GM12891 (cell line): ENCODE results near the gene WDR17.

Experiments
- DNase-seq: peaks from one replicate; pipeline ENCODE4 v3.0.0; 2011; ENCODE audit warnings: low spot score; ENCODE audit not compliant: insufficient read length
- FAIRE-seq: peaks from 2 replicates; lab custom pipeline; 2011; peaks lifted over from hg19 to GRCh38; lab: Jason Lieb, UNC
- PAX5 ChIP-seq: IDR thresholded peaks from 2 replicates; pipeline ENCODE4 v1.6.1; 2011; ENCODE audit warnings: low read length, moderate library complexity, mild to moderate bottlenecking; ENCODE audit not compliant: insufficient read depth, severe bottlenecking
- POLR2A ChIP-seq: IDR thresholded peaks from 2 replicates; pipeline ENCODE4 v1.6.1; 2011; ENCODE audit warnings: low read depth, low read length, control low read depth
- POLR2AphosphoS5 ChIP-seq: IDR thresholded peaks from 2 replicates; pipeline ENCODE4 v1.6.1; 2011; ENCODE audit warnings: low read depth, low read length, control low read depth
- POU2F2 ChIP-seq: IDR thresholded peaks from 2 replicates; pipeline ENCODE4 v1.6.1; 2011; ENCODE audit warnings: low read depth, mild to moderate bottlenecking, control low read depth, low read length, moderate library complexity
- SPI1 ChIP-seq: IDR thresholded peaks from 2 replicates; pipeline ENCODE4 v1.6.1; 2011; ENCODE audit warnings: low read depth, low read length, control low read depth
- TAF1 ChIP-seq: IDR thresholded peaks from 2 replicates; pipeline ENCODE4 v1.6.1; 2011; ENCODE audit warnings: low read depth, low read length, control low read depth

Gene WDR17

DNA sequence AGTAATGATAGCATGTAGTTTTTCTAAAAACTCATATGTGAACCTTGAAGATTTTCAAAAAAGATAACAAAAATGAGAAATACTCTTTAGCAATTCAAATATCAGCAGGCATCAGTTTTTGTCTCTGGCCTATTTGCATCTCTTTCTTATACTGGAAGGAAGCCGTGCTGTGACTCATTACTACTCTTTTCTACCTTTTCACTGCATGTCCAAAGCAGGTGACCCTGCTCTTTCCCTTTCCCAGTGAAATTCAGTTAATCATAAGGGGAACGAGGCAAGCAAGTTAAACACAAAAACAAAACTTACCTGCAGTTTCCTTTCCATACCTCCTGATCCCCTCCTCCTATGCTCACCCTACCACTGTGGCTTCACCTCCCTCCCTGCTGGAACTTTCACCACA lies 120.4 kb downstream of the WDR17 start:
- FAIRE-seq (no peak), DNase-seq (no peak)
- no peak for TF ChIP-seq POLR2AphosphoS5

DNA sequence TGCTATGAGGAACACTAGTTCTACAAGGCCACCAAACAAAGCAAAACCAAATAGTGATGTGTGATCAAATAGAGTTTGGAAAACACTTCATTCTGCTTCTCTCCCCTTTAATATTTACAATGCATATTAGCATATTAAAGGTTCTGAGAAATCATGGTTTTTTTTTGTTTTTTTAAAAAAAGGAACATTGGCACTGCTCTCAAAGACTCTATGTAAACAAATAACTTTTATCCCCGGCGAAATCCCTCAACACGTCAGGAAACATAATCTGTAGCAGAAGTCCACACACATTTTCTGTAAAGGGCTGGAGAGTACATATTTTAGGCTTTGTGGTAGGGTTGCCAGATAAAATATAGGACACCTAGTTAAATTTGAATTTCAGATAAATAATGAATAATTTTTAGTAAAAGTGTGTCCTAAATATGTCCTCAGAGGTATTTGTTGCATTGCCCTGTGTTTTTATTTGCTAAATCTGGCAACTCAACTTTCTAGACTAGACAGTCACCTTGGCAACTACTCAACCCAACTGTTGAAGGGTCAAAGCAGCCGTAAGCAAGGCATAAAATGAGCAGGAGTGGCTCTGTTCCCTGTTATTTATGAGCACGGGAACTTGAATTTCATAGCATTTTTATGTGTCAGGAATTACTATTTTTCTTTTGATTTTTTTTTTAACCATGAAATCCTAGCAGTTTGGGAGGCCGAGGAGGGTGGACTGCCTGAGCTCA lies 121.2 kb downstream of the WDR17 start:
- no peak for TF ChIP-seq POLR2AphosphoS5
- no peak for TF ChIP-seq PAX5
- no peak for TF ChIP-seq SPI1
- TF ChIP-seq TAF1, result no peak
- no peak for TF ChIP-seq POU2F2
- FAIRE-seq, result no peak
- no peak for DNase-seq

DNA sequence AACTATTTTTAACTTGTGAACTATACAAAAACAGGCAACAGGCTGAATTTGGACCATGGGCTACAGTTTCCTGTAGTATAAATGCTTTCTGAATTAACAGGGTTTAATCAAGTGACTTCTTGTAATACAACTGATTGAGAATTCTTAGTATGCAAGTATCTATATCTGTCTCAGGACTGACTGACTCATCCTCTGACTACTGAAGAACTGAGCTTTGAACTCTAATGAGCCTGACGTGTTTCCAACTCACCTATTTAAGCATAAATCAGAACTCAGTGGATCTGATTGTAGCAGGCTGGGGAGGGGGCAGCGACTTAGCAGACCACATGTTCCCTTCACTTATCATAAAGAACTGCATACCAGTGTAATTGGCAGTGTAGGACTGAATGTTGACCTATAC lies 122.0 kb downstream of the WDR17 start:
- no peak for FAIRE-seq
- no peak for TF ChIP-seq POLR2A
- no peak for TF ChIP-seq SPI1
- no peak for TF ChIP-seq PAX5
- no peak for TF ChIP-seq POLR2AphosphoS5
- no peak for TF ChIP-seq TAF1
- no peak for TF ChIP-seq POU2F2

DNA sequence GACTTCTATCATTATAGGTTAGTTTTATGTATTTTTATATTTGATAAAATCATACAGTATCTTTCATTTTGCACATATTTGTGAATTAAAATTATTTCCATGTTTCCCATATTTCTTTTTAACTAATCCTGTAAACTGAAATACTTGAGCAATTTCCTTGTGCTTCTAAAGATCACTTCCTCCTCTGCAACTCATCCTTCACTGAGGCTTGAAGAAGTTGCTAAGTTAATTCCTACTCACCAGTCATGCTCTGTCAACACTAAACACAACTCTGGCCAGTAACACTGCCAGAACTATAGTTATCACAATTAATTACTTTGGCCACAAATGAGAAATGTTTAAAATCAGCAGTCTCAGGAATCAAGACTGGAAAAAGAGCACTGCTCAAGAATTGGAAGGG lies 123.0 kb downstream of the WDR17 start:
- DNase-seq (no peak), FAIRE-seq (no peak)
- TF ChIP-seq POLR2A (no peak), SPI1 (no peak), POLR2AphosphoS5 (no peak), PAX5 (no peak), TAF1 (no peak), POU2F2 (no peak)

More for the DNA sequence above, 122.0 kb downstream of the WDR17 start:
- DNase-seq, result no peak

DNA sequence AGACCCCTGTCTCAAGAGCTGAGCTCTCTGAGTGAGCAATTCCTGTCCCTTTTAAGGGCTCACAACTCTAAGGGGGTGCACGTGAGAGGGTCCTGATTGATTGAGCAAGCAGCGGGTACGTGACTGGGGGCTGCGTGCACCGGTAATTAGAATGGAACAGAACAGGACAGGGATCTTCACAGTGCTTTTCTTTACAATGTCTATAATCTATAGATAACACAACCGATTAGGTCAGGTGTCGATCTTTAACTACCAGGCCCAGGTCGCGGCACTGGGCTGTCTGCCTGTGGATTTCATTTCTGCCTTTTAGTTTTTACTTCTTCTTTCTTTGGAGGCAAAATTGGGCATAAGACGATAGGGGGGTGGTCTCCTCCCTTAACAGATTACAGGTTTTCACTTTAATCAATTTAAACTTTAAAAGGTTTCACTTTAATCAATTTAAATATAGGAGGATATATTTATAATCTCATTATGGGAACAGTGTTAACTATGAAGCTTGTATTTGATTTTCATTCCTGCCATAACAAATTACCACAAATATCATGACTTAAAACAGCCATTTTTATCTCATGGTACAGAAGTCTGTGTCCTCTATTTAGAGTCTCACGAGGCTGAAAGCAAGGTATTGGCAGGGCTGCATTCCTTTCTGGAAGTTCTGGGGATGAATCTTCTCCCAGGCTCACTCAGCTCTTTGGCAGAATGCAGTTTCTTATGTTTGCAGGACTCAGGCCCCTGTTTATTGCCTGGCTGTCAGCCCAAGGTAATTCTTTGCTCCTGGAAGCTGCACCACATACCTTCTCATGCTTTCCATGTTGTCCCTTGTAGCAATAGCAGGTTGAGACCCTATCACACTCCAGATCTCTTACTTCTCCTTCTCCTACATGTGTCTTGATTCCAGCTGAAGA lies 124.5 kb downstream of the WDR17 start:
- FAIRE-seq, result no peak
- TF ChIP-seq TAF1 (no peak), PAX5 (no peak), POU2F2 (no peak), POLR2A (no peak), SPI1 (no peak), POLR2AphosphoS5 (no peak)

DNA sequence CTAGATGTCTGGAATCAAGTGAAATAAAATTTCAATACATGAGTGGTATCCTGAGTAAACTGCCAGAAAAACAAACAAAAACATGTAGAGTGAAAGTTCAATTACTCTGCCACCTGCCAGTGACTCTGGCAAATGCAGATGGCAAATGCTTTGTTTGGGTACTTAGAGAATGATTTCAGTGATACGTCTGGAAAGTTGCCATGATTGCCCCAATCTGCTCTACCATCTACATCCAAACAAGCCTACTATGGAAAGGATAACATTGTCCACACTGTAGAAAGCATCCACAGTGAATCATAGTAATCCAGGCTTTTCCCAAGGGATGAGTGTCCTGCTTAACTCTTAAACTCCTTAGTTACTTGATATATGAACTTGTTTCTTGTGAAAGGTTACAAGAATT lies 126.3 kb downstream of the WDR17 start:
- FAIRE-seq (peak; percentile 38), DNase-seq (no peak)
- TF ChIP-seq PAX5, result no peak
- no peak for TF ChIP-seq POLR2AphosphoS5
- no peak for TF ChIP-seq POLR2A
- TF ChIP-seq TAF1, result no peak
- no peak for TF ChIP-seq SPI1
- no peak for TF ChIP-seq POU2F2

More for the DNA sequence above, 124.5 kb downstream of the WDR17 start:
- no peak for DNase-seq

DNA sequence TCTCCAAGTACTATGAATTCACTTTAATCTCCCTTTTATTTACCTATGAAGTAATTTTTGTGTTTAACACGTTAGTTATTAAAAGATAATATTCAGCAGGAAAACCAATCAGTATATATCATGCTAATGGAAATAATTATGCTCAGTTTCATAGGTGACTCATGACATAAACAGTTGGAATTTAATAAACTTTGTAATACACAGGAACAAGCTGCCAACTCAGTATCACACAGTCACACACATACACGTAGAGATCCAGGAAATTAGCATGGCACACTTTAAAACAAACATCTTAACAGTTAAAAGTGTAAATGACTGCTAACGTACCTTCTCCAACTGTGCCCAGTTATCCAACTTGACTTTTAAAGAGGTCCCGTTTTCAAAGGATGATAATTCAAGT lies 127.5 kb downstream of the WDR17 start:
- DNase-seq, result no peak
- TF ChIP-seq PAX5, result no peak
- no peak for TF ChIP-seq POLR2AphosphoS5
- FAIRE-seq, result no peak

DNA sequence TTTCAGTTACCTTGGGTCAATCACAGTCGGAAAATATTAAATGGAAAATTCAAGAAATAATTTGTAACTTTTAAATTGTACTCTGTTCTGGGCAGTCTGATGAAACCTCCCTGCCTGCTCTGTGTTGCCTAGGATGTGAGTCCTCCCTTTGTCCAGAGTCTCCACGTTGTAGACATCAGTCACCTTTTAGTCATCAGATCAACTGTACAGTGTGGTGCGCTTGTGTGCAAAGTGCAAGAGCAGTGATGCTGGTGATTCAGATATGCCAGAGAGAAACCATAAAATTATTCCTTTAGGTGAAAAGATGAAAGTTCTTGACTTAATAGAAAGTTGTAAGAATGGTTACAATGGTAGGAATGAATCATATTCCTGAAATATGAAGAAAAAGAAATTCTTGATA lies 128.3 kb downstream of the WDR17 start:
- no peak for FAIRE-seq
- DNase-seq, result no peak
- TF ChIP-seq POLR2AphosphoS5 (no peak), PAX5 (no peak), POLR2A (no peak), POU2F2 (no peak), SPI1 (no peak), TAF1 (no peak)

DNA sequence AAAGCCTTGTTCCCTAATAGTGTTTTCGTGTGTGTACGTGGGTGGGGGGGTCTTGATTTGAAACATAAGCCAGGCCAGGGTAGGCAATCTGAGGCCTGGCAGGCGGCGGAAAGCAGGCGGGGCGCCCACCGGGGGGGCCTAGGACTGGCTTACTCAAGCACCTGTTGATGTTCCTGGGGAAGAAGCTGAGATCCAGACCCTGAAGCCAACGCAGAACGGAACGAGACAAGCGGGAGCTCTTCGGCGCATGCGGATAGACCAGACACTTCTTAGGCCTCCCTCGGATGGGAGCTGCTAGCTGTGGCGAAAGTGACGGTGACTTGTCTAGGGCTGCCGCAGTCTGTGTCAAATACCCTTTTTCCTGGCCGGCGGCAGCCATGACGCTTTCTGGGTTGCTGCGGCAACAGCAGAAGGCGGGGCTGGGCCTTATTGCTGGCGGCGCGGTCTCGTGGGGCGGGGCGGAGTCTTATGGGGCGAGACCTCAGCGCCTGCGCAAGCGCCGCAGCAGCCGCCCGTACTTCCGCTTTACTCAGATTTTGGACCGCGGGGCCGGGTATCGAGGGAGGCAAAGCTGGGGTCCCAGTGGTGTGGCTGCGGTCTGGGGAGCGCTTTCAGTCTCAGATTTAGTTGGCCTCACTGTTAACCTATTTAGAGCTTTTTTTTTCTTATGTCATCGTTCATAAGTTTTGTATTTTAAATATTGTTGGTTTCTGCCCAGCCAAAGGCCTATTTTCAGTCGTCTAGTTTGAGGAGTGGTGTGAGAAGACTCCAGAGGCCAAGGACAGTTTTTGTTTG lies 129.7 kb downstream of the WDR17 start, which contains the start of gene SPATA4:
TSS of gene SPATA4 (minus strand) at position 402 of the 795 bp plus-strand sequence. CDS start at position 379, 23 bp downstream.
- DNase-seq (peak; percentile 81), FAIRE-seq (peak; percentile 97)
- TF ChIP-seq TAF1, result no peak
- peak; percentile 44; the same call in 1 of the 2 replicates for TF ChIP-seq SPI1
- TF ChIP-seq PAX5, result peak; percentile 69
- TF ChIP-seq POU2F2, result no peak; the same call in 1 of the 2 replicates

DNA sequence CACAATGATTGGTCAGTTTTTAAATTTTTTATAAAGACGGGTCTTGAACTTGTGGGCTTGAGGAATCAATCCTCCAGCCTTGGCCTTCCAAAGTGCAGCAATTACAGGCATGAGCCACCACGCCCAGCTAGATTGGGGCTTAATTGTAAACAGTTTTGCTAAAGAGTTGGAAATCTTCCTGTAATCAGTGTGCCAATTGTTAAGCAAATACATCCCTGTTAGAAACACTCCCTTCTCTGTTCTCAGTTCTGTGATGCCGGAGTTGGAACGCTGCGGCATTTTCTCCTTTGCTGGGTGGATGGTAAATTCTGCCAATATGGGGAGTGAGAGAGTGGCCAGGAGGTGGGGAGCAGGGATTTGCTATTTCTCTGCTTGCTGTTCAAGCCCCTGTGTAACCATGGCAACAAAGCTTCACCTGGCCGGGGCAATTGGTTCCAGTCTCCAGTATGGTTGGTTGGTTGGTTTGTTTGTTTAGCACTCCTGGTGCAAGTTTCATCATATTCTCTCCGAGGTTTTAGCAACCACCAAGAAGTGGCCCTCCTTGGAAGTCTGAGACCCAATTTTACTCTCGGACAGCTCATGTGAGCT lies 132.8 kb downstream of the WDR17 start:
- TF ChIP-seq POU2F2 (no peak), PAX5 (no peak)
- DNase-seq, result no peak
- FAIRE-seq, result no peak
